Measurements from ENCODE around the gene FHIT.

DNA sequence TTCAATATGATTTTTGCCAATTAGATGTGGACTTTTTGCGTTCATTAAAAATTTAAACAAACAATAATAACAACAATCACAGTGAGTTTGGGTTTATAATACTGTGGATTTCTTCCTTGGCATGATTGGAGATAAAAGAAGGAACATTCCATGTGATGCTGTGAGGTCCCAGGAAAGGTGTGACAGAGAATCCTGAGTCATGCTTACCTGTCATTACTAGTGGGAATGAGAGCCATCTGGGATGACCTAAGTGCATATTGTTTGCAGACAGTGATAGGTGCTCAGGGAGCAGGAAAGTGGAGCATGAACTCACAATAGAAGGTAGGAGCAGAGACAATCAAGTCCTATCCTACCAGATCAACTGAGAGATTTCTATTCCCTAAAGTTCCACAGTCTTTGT lies 1434.9 kb downstream of the FHIT start:
- TF ChIP-seq, protein P1, sequence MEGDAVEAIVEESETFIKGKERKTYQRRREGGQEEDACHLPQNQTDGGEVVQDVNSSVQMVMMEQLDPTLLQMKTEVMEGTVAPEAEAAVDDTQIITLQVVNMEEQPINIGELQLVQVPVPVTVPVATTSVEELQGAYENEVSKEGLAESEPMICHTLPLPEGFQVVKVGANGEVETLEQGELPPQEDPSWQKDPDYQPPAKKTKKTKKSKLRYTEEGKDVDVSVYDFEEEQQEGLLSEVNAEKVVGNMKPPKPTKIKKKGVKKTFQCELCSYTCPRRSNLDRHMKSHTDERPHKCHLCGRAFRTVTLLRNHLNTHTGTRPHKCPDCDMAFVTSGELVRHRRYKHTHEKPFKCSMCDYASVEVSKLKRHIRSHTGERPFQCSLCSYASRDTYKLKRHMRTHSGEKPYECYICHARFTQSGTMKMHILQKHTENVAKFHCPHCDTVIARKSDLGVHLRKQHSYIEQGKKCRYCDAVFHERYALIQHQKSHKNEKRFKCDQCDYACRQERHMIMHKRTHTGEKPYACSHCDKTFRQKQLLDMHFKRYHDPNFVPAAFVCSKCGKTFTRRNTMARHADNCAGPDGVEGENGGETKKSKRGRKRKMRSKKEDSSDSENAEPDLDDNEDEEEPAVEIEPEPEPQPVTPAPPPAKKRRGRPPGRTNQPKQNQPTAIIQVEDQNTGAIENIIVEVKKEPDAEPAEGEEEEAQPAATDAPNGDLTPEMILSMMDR (IDR thresholded peaks at IDR 0.05): no peak
- no peak for TF ChIP-seq EP300 (IDR thresholded peaks at IDR 0.05)
- TF ChIP-seq POLR2A (IDR thresholded peaks at IDR 0.05): no peak
